Mesendoderm (in vitro differentiated cells): ENCODE results near the gene CRYBG1.

ENCODE experiments used
- DNase-seq: peaks from one replicate; pipeline ENCODE4 v3.0.0; 2013
- H2AK5ac ChIP-seq: 2 replicates; pipeline ENCODE4 v1.6.1; 2013; ENCODE audit warnings: low read length, inconsistent platforms
- H2BK120ac ChIP-seq: 2 replicates; pipeline ENCODE4 v1.6.1; 2013; ENCODE audit warnings: low read depth, mild to moderate bottlenecking, low read length, moderate library complexity, mixed read lengths
- H2BK15ac ChIP-seq: replicated peaks from 2 replicates; pipeline ENCODE4 v1.6.1; 2013; ENCODE audit warnings: low read depth, mild to moderate bottlenecking, moderate library complexity
- H2BK5ac ChIP-seq: 2 replicates; pipeline ENCODE4 v1.6.1; 2013; ENCODE audit warnings: low read length, inconsistent platforms
- H3K18ac ChIP-seq: 2 replicates; pipeline ENCODE4 v1.6.1; 2013; ENCODE audit warnings: mild to moderate bottlenecking, low read length, mixed read lengths
- H3K23ac ChIP-seq: one replicate; pipeline ENCODE4 v1.6.1; 2013; ENCODE audit warnings: low read length
- H3K27ac ChIP-seq: 2 replicates; pipeline ENCODE4 v1.5.1; 2013; ENCODE audit warnings: low read depth, mild to moderate bottlenecking, inconsistent platforms, low read length, moderate library complexity
- H3K27me3 ChIP-seq: 2 replicates; pipeline ENCODE4 v1.6.1; 2013; ENCODE audit warnings: low read length, control low read depth, mild to moderate bottlenecking, inconsistent platforms; ENCODE audit not compliant: insufficient read depth, poor library complexity
- H3K36me3 ChIP-seq: 2 replicates; pipeline ENCODE4 v1.6.1; 2013; ENCODE audit warnings: low read length, inconsistent platforms; ENCODE audit not compliant: control insufficient read depth, insufficient read depth
- H3K4ac ChIP-seq: one replicate; pipeline ENCODE4 v1.6.1; 2013; ENCODE audit warnings: low read depth, mild to moderate bottlenecking, low read length, moderate library complexity
- H3K4me1 ChIP-seq: 2 replicates; pipeline ENCODE4 v1.6.1; 2013; ENCODE audit warnings: low read depth, low read length, inconsistent platforms; ENCODE audit not compliant: control insufficient read depth
- H3K4me2 ChIP-seq: 2 replicates; pipeline ENCODE4 v1.6.1; 2013; ENCODE audit warnings: low read length
- H3K4me3 ChIP-seq: 2 replicates; pipeline ENCODE4 v1.5.1; 2013; ENCODE audit warnings: mild to moderate bottlenecking, low read length
- H3K56ac ChIP-seq: one replicate; pipeline ENCODE4 v1.6.1; 2013; ENCODE audit warnings: low read length
- H3K79me1 ChIP-seq: 2 replicates; pipeline ENCODE4 v1.6.1; 2013; ENCODE audit warnings: low read length, inconsistent platforms
- H3K79me2 ChIP-seq: 2 replicates; pipeline ENCODE4 v1.6.1; 2013; ENCODE audit warnings: mild to moderate bottlenecking, low read length; ENCODE audit not compliant: control insufficient read depth, insufficient read depth
- H3K9ac ChIP-seq: 2 replicates; pipeline ENCODE4 v1.6.1; 2013; ENCODE audit warnings: low read length, inconsistent platforms
- H4K5ac ChIP-seq: one replicate; pipeline ENCODE4 v1.6.1; 2013; ENCODE audit warnings: low read length
- H4K8ac ChIP-seq: one replicate; pipeline ENCODE4 v1.6.1; 2013; ENCODE audit warnings: low read depth, mild to moderate bottlenecking, control low read depth, low read length, moderate library complexity
- WGBS: extraction: QIAGEN DNeasy Blood & Tissue Kit; methylation state at CpG from one replicate; pipeline ENCODE4 v1.1.7; 2013; ENCODE audit warnings: low lambda C conversion rate, missing lambda C conversion rate; ENCODE audit not compliant: insufficient coverage; ENCODE audit errors: extremely low coverage; 5-methylcytosine and 5-hydroxymethylcytosine counted together

CRYBG1 gene

GRCh38 chr6:106372838-106373501 lies 12.5 kb downstream of the CRYBG1 start:
- no CpG with 5 or more reads among the region's 4 CpGs for WGBS
- no peaks in the 10 kb centered on the region for H3K79me1 ChIP-seq

DNA sequence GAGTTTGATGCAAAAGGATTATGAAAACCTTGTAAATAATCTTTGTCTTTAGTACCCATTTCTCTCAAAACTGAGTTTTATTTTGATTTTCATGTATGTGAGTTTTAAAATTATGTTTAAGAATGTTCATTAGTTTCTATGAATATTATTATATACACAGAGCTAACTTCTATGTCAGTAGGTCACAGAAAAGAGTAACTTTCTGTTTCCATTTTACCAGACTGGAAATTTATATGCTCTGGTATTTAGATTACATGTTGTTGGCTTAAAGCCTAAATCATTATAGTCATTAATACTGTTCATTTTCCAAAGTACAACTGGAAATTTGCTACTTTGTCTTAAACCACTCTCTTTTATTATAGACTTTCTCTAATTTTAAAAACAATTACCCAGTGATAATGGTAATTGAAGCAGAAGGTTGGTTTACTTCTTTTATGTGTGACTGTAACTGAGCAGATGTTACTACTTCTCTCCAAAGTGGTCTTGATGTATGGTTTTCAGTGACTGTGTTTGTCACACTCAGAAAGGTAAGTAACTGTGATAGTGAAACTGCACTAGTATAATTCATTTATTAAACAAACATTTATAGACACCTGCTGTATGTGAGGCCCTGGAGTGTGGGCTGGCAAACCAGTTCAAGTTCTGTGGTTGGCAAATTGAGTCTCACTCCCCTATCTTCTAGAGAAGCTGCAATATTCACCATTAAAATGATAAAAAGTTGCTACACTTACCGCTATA lies 13.2 kb downstream of the CRYBG1 start:
- Histone ChIP-seq H2BK15ac (no peak overlapping the region), H3K23ac (no peak overlapping the region), H4K5ac (no peak overlapping the region), H3K18ac (no peak overlapping the region), H4K8ac (no peak overlapping the region), H2AK5ac (no peak overlapping the region), H3K79me1 (no peaks in the 10 kb centered on the region), H3K27me3 (no peaks in the 10 kb centered on the region), H2BK120ac (no peak overlapping the region), H3K56ac (no peak overlapping the region), H2BK5ac (no peak overlapping the region), H3K4ac (no peak overlapping the region), H3K36me3 (no peaks in the 10 kb centered on the region), H3K4me1 (no peaks in the 10 kb centered on the region), H3K4me2 (no peak overlapping the region), H3K9ac (no peak overlapping the region), H3K4me3 (no peak overlapping the region), H3K79me2 (no peaks in the 10 kb centered on the region), H3K27ac (no peak overlapping the region)
- no CpG with 5 or more reads among the region's 1 CpG for WGBS
- DNase-seq = no peak

More at GRCh38 chr6:106372838-106373501, 12.5 kb downstream of the CRYBG1 start:
- Histone ChIP-seq H2BK120ac (no peak overlapping the region), H2AK5ac (no peak overlapping the region), H2BK5ac (no peak overlapping the region), H3K4ac (no peak overlapping the region), H3K4me3 (no peak overlapping the region), H3K56ac (no peak overlapping the region), H3K27ac (no peak overlapping the region), H3K18ac (no peak overlapping the region), H4K5ac (no peak overlapping the region), H3K9ac (no peak overlapping the region), H3K23ac (no peak overlapping the region), H3K36me3 (no peaks in the 10 kb centered on the region), H4K8ac (no peak overlapping the region), H3K4me2 (no peak overlapping the region), H3K27me3 (no peaks in the 10 kb centered on the region), H2BK15ac (no peak overlapping the region), H3K4me1 (no peaks in the 10 kb centered on the region), H3K79me2 (no peaks in the 10 kb centered on the region)
- peak; percentile 33 for DNase-seq

GRCh38 chr6:106377061-106377540 lies 16.6 kb downstream of the CRYBG1 start:
- H3K27me3 ChIP-seq = no peaks in the 10 kb centered on the region
- H3K18ac ChIP-seq = no peak overlapping the region
- H4K8ac ChIP-seq = no peak overlapping the region
- H3K79me2 ChIP-seq = no peaks in the 10 kb centered on the region
- H3K9ac ChIP-seq = no peak overlapping the region
- no peak overlapping the region for H3K56ac ChIP-seq
- H3K27ac ChIP-seq = no peak overlapping the region
- H3K4me3 ChIP-seq = no peak overlapping the region
- WGBS = no CpG with 5 or more reads among the region's 5 CpGs
- no peak overlapping the region for H3K4ac ChIP-seq
- no peak overlapping the region for H2AK5ac ChIP-seq
- no peaks in the 10 kb centered on the region for H3K4me1 ChIP-seq
- H3K36me3 ChIP-seq = no peaks in the 10 kb centered on the region
- no peak overlapping the region for H2BK15ac ChIP-seq
- H4K5ac ChIP-seq = no peak overlapping the region
- no peak overlapping the region for H3K23ac ChIP-seq
- H2BK5ac ChIP-seq = no peak overlapping the region
- DNase-seq = no peak
- H2BK120ac ChIP-seq = no peak overlapping the region
- H3K4me2 ChIP-seq = no peak overlapping the region
- H3K79me1 ChIP-seq = no peaks in the 10 kb centered on the region

- no peak overlapping the region for H2AK5ac ChIP-seq
- H3K79me2 ChIP-seq = no peaks in the 10 kb centered on the region
- H3K79me1 ChIP-seq = no peaks in the 10 kb centered on the region
- H4K5ac ChIP-seq = no peak overlapping the region
- no peak overlapping the region for H3K56ac ChIP-seq
- no peaks in the 10 kb centered on the region for H3K27me3 ChIP-seq
- H3K23ac ChIP-seq = no peak overlapping the region
- no peak overlapping the region for H3K4me2 ChIP-seq
- no peaks in the 10 kb centered on the region for H3K4me1 ChIP-seq
- no peak overlapping the region for H3K9ac ChIP-seq
- H3K36me3 ChIP-seq = no peaks in the 10 kb centered on the region
- H3K18ac ChIP-seq = no peak overlapping the region
- WGBS = no CpG with 5 or more reads among the region's 1 CpG
- H2BK15ac ChIP-seq = no peak overlapping the region
- H2BK5ac ChIP-seq = no peak overlapping the region
- H3K4ac ChIP-seq = no peak overlapping the region
- no peak overlapping the region for H3K27ac ChIP-seq
- H3K4me3 ChIP-seq = no peak overlapping the region
- DNase-seq = no peak
- no peak overlapping the region for H4K8ac ChIP-seq
- H2BK120ac ChIP-seq = no peak overlapping the region
These were observed 19.4 kb downstream of the CRYBG1 start for GRCh38 chr6:106379951-106380350.

GRCh38 chr6:106380407-106380806 lies 19.9 kb downstream of the CRYBG1 start:
- no peak overlapping the region for H2AK5ac ChIP-seq
- no CpG with 5 or more reads among the region's 1 CpG for WGBS
- H3K79me1 ChIP-seq = no peaks in the 10 kb centered on the region
- H3K4me1 ChIP-seq = no peaks in the 10 kb centered on the region
- no peak overlapping the region for H3K4ac ChIP-seq
- H3K27ac ChIP-seq = no peak overlapping the region
- H3K27me3 ChIP-seq = no peaks in the 10 kb centered on the region
- DNase-seq = no peak
- no peak overlapping the region for H4K8ac ChIP-seq
- no peak overlapping the region for H4K5ac ChIP-seq
- H3K9ac ChIP-seq = no peak overlapping the region
- no peaks in the 10 kb centered on the region for H3K79me2 ChIP-seq
- H3K56ac ChIP-seq = no peak overlapping the region
- H2BK5ac ChIP-seq = no peak overlapping the region
- no peak overlapping the region for H3K4me3 ChIP-seq
- H2BK15ac ChIP-seq = no peak overlapping the region
- no peaks in the 10 kb centered on the region for H3K36me3 ChIP-seq
- H3K23ac ChIP-seq = no peak overlapping the region
- H3K4me2 ChIP-seq = no peak overlapping the region
- H2BK120ac ChIP-seq = no peak overlapping the region
- H3K18ac ChIP-seq = no peak overlapping the region
